ENCODE measurements around the gene UTP25. TPM values are rescaled to one million over a fixed set of nuclear protein-coding genes. Genes with fewer than 3 reads are reported as not detected.

Gene UTP25
- total RNA-seq, result 10 to 100 TPM in 1 of 5 donors, 1 to 10 TPM in 4; 1.4 to 10.6 (median 3.1) TPM
- polyA plus RNA-seq, result 1 to 10 TPM; 1.1 to 2.1 (median 1.9) TPM
- long read RNA-seq, donor 1, result 0 reads
- long read RNA-seq, donor 2, full-length matches to known transcripts, result 1 of 1 reads
- long read RNA-seq, donor 2, partial matches to known transcripts, result 0 of 1 reads
- long read RNA-seq, donor 2, other reads (novel, unspliced or antisense), result 0 of 1 reads
- long read RNA-seq, donor 3, full-length matches to known transcripts, result 2 of 2 reads
- long read RNA-seq, donor 3, partial matches to known transcripts, result 0 of 2 reads
- long read RNA-seq, donor 3, other reads (novel, unspliced or antisense), result 0 of 2 reads
- long read RNA-seq, donor 4, result 0 reads
- long read RNA-seq, donor 5, full-length matches to known transcripts, result 2 of 2 reads
- long read RNA-seq, donor 5, partial matches to known transcripts, result 0 of 2 reads
- long read RNA-seq, donor 5, other reads (novel, unspliced or antisense), result 0 of 2 reads
- long read RNA-seq, donor 6, result 0 reads
- long read RNA-seq, donor 7, result 0 reads
- long read RNA-seq, donor 8, result 0 reads
- long read RNA-seq, donor 9, full-length matches to known transcripts, result 3 of 3 reads
- long read RNA-seq, donor 9, partial matches to known transcripts, result 0 of 3 reads
- long read RNA-seq, donor 9, other reads (novel, unspliced or antisense), result 0 of 3 reads
- long read RNA-seq, donor 10, result 0 reads

- WGBS, 5 donors, result 12 to 15% (median 13%) methylated on average over 49 to 51 of the region's 51 CpGs
- H3K9me3 ChIP-seq, result no peaks in the 10 kb centered on the region
- intact Hi-C loops (cut with DNase I; ENCODE audit: low total_unique reads), result no loop called here
- DNase-seq, result peak; percentile 95 to 98
- H3K27me3 ChIP-seq, result no peaks in the 10 kb centered on the region
- H3K27ac ChIP-seq, result peak within 1 kb of the TSS; percentile 20 to 85 (median 75)
- H3K36me3 ChIP-seq, result peaks cover 12 to 24% (median 21%) of the 10 kb centered on the region in 4 donors
- H3K4me3 ChIP-seq, result peak within 1 kb of the TSS; percentile 76 to 95 (median 90)
- TF ChIP-seq CTCF (IDR thresholded peaks at IDR 0.05), result peak in 5 of 7 experiments; percentile 53 to 91 (median 61)
- TF ChIP-seq POLR2A (IDR thresholded peaks at IDR 0.05), result no peak
- no peak for TF ChIP-seq EP300 (IDR thresholded peaks at IDR 0.05)
- peak; percentile 84 to 98 (median 97) for TF ChIP-seq POLR2AphosphoS5 (IDR thresholded peaks at IDR 0.05)
- peaks cover 9 to 34% (median 23%) of the 10 kb centered on the region in 4 donors for H3K4me1 ChIP-seq
Measured at GRCh38 chr1:209827384-209828262, at the start of gene UTP25. Gene UTP25, plus strand, starts transcription at chr1:209827972. Its CDS starts 92 bp downstream, at chr1:209828064.

- H3K27me3 ChIP-seq, result no peaks in the 10 kb centered on the region
- H3K9me3 ChIP-seq, result no peaks in the 10 kb centered on the region
- DNase-seq, result no peak
- intact Hi-C loops (cut with DNase I; ENCODE audit: low total_unique reads), result no loop called here
- WGBS, 5 donors, result 94 to 100% (median 100%) methylated on average over 1 of the region's 1 CpG
- no peak for TF ChIP-seq CTCF (IDR thresholded peaks at IDR 0.05)
- TF ChIP-seq POLR2A (IDR thresholded peaks at IDR 0.05), result no peak
- no peak for TF ChIP-seq EP300 (IDR thresholded peaks at IDR 0.05)
- TF ChIP-seq POLR2AphosphoS5 (IDR thresholded peaks at IDR 0.05), result no peak
- H3K4me3 ChIP-seq, result no peak overlapping the region
- no peak overlapping the region for H3K27ac ChIP-seq
- peaks cover under 1 to 5% (median 2%) of the 10 kb centered on the region in 4 donors for H3K4me1 ChIP-seq
- peaks cover 0 to 34% (median 25%) of the 10 kb centered on the region in 4 donors for H3K36me3 ChIP-seq
Measured at GRCh38 chr1:209778102-209778501, 49.7 kb upstream of the UTP25 start.

- WGBS, 5 donors, result 40 to 64% (median 51%) methylated on average over 4 of the region's 4 CpGs
- Histone ChIP-seq H3K9me3 (no peaks in the 10 kb centered on the region), H3K4me1 (peaks cover 12 to 22% (median 16%) of the 10 kb centered on the region in 4 donors), H3K4me3 (no peak overlapping the region), H3K27me3 (no peaks in the 10 kb centered on the region), H3K36me3 (peaks cover 0 to 34% (median 23%) of the 10 kb centered on the region in 4 donors), H3K27ac (no peak overlapping the region)
- peak in 1 of 2 donors; percentile 54 for DNase-seq
- intact Hi-C loops (cut with DNase I; ENCODE audit: low total_unique reads), result no loop called here
- no peak for TF ChIP-seq POLR2A (IDR thresholded peaks at IDR 0.05)
- TF ChIP-seq EP300 (IDR thresholded peaks at IDR 0.05), result no peak
- no peak for TF ChIP-seq CTCF (IDR thresholded peaks at IDR 0.05)
- no peak for TF ChIP-seq POLR2AphosphoS5 (IDR thresholded peaks at IDR 0.05)
Measured at GRCh38 chr1:209780268-209780667, 47.5 kb upstream of the UTP25 start.

Measured in stomach (tissue), 19 donors.